Measurements from ENCODE around the gene ALG5. TPM values are rescaled to one million over a fixed set of nuclear protein-coding genes. Genes with fewer than 3 reads are reported as not detected.

ALG5 gene
- total RNA-seq, 1 experiment from 2014 or later, result 27.0 TPM

DNA sequence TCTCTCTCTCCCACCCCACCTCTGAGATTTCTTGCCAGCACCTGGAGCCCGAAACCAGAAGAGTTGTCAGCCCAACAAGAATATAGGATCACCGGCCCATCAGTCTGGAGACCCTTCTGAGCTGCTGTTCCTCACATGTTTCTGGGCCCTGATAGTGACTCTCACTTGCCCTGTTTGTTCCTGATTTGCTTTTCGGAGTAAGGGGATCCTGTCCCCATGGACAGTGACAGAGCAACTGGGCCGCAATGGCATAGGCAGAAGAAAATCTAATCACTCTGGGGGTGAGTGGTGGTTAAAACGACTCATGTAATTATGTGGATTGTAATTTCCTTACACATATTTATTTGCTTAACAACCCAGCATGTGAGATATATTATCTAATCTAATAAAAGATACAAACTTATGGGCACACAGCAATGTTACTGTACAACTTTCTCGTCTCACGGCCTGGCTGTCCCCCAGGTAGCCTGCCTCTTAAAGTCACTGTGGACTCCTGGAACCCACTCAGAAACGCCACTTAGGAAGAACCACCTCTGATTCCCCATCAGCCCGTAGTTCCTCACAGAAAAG, 78.4 kb downstream of the ALG5 start:
- Histone ChIP-seq H2BK15ac (ENCODE audit: low read depth, low read length) (no peak overlapping the region), H3K23ac (ENCODE audit: insufficient read length, low read depth, low read length) (no peak overlapping the region), H4K8ac (replicated peaks; ENCODE audit: insufficient read length, low read depth, low read length) (no peak overlapping the region), H3K9ac (ENCODE audit: extremely low read depth, insufficient read length, low read length) (no peak overlapping the region), H2BK5ac (ENCODE audit: insufficient read length, low read length) (no peak overlapping the region), H3K79me1 (ENCODE audit: insufficient read depth, low read depth, low read length, poor library complexity, severe bottlenecking) (no peaks in the 10 kb centered on the region), H4K5ac (ENCODE audit: insufficient read length, low read depth, low read length) (no peak overlapping the region), H2AK5ac (ENCODE audit: insufficient read length, low read length) (no peak overlapping the region), H2BK12ac (ENCODE audit: insufficient read length, low read depth, low read length) (no peak overlapping the region), H3K4me2 (ENCODE audit: insufficient read depth, insufficient read length, low read length) (no peak overlapping the region), H2BK120ac (ENCODE audit: low read depth, low read length, poor library complexity, severe bottlenecking) (no peak overlapping the region), H3K56ac (ENCODE audit: insufficient read length, low read depth, low read length) (no peak overlapping the region), H3K79me2 (ENCODE audit: insufficient read depth, low read length) (no peaks in the 10 kb centered on the region), H4K91ac (ENCODE audit: insufficient read length, low read depth, low read length) (no peak overlapping the region), H3K27ac (ENCODE audit: insufficient read length, low read depth, low read length) (no peak overlapping the region), H3K23me2 (ENCODE audit: insufficient read length, low read depth, low read length, poor library complexity, severe bottlenecking) (peaks cover 7% of the 10 kb centered on the region), H3K14ac (ENCODE audit: insufficient read depth, low read length) (no peak overlapping the region), H3K27me3 (ENCODE audit: insufficient read depth, low read length) (no peaks in the 10 kb centered on the region; the same call in 1 of the 2 replicates), H3K9me3 (ENCODE audit: control insufficient read depth, low read depth, low read length) (no peaks in the 10 kb centered on the region), H2AFZ (ENCODE audit: low read length) (no peak overlapping the region), H3T11ph (ENCODE audit: low read length) (no peak overlapping the region), H3K18ac (ENCODE audit: insufficient read length, low read depth, low read length) (no peak overlapping the region), H3K4me1 (ENCODE audit: insufficient read depth, low read length) (no peaks in the 10 kb centered on the region), H2BK20ac (ENCODE audit: low read depth, low read length, poor library complexity, severe bottlenecking) (no peak overlapping the region), H4K20me1 (ENCODE audit: control insufficient read depth, insufficient read depth, insufficient read length) (no peaks in the 10 kb centered on the region), H3K4ac (ENCODE audit: low read depth, low read length) (no peak overlapping the region)
- TF ChIP-seq, protein P1, sequence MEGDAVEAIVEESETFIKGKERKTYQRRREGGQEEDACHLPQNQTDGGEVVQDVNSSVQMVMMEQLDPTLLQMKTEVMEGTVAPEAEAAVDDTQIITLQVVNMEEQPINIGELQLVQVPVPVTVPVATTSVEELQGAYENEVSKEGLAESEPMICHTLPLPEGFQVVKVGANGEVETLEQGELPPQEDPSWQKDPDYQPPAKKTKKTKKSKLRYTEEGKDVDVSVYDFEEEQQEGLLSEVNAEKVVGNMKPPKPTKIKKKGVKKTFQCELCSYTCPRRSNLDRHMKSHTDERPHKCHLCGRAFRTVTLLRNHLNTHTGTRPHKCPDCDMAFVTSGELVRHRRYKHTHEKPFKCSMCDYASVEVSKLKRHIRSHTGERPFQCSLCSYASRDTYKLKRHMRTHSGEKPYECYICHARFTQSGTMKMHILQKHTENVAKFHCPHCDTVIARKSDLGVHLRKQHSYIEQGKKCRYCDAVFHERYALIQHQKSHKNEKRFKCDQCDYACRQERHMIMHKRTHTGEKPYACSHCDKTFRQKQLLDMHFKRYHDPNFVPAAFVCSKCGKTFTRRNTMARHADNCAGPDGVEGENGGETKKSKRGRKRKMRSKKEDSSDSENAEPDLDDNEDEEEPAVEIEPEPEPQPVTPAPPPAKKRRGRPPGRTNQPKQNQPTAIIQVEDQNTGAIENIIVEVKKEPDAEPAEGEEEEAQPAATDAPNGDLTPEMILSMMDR (conservative IDR thresholded peaks at IDR 0.05), result no peak
- Mint-ChIP-seq H3K27me3 (ENCODE audit: low read depth) (peaks cover 59% of the 10 kb centered on the region), H3K36me3 (ENCODE audit: insufficient read depth in 1 of 3, low read depth in 3 of 3) (no peaks in the 10 kb centered on the region), H3K27ac (peak overlapping the region in 2 of 3 experiments; percentile 3 to 54; a peak in 1 of 7 replicates), H3K9me3 (no peaks in the 10 kb centered on the region; a peak in 1 of 5 replicates), H3K4me1 (peaks cover 8 to 9% of the 10 kb centered on the region in 2 experiments), H3K4me3 (peak overlapping the region; percentile 65 to 89)
- no CpG with 5 or more reads among the region's 9 CpGs for WGBS (ENCODE audit: extremely low coverage, insufficient read length, low lambda C conversion rate)
- peak; percentile 38 for DNase-seq
